ENCODE results near the gene CBFA2T2. TPM values are rescaled to one million over a fixed set of nuclear protein-coding genes. Genes with fewer than 3 reads are reported as not detected.

Gene CBFA2T2
- total RNA-seq, 2 donors from 2014 or later: 9.8 to 10.4 TPM

GRCh38 chr20:33668466-33669155 is 178.7 kb downstream of the CBFA2T2 start:
- H3K4me1 ChIP-seq: peaks cover 0 to 63% of the 10 kb centered on the region in 2 donors
- no peak for TF ChIP-seq CTCF (IDR thresholded peaks at IDR 0.05)
- no peak overlapping the region for H3K4me3 ChIP-seq
- DNase-seq (ENCODE audit: low spot score): no peak
- no peaks in the 10 kb centered on the region for H3K9me3 ChIP-seq
- H3K27me3 ChIP-seq: no peaks in the 10 kb centered on the region
- peaks cover 17% of the 10 kb centered on the region for H3K36me3 ChIP-seq
- no peak overlapping the region for H3K27ac ChIP-seq

- peaks cover 17% of the 10 kb centered on the region for H3K36me3 ChIP-seq
- peaks cover 0 to 61% of the 10 kb centered on the region in 2 donors for H3K4me1 ChIP-seq
- no peaks in the 10 kb centered on the region for H3K9me3 ChIP-seq
- DNase-seq (ENCODE audit: low spot score): no peak
- H3K27ac ChIP-seq: no peak overlapping the region
- H3K4me3 ChIP-seq: no peak overlapping the region
- H3K27me3 ChIP-seq: no peaks in the 10 kb centered on the region
- TF ChIP-seq CTCF (IDR thresholded peaks at IDR 0.05): no peak
These were observed 179.3 kb downstream of the CBFA2T2 start for GRCh38 chr20:33669224-33669623.

- no peaks in the 10 kb centered on the region for H3K9me3 ChIP-seq
- peaks cover 17% of the 10 kb centered on the region for H3K36me3 ChIP-seq
- no peak overlapping the region for H3K4me3 ChIP-seq
- TF ChIP-seq CTCF (IDR thresholded peaks at IDR 0.05): no peak
- no peak overlapping the region for H3K27ac ChIP-seq
- peaks cover 0 to 63% of the 10 kb centered on the region in 2 donors for H3K4me1 ChIP-seq
- no peak for DNase-seq (ENCODE audit: low spot score)
- no peaks in the 10 kb centered on the region for H3K27me3 ChIP-seq
These were observed 180.2 kb downstream of the CBFA2T2 start for GRCh38 chr20:33669873-33670640.

GRCh38 chr20:33670715-33671499 is 181.0 kb downstream of the CBFA2T2 start:
- no peak overlapping the region for H3K4me3 ChIP-seq
- DNase-seq (ENCODE audit: low spot score): no peak
- H3K4me1 ChIP-seq: peaks cover 0 to 68% of the 10 kb centered on the region in 2 donors
- TF ChIP-seq CTCF (IDR thresholded peaks at IDR 0.05): no peak
- H3K27ac ChIP-seq: no peak overlapping the region
- no peaks in the 10 kb centered on the region for H3K27me3 ChIP-seq
- H3K9me3 ChIP-seq: no peaks in the 10 kb centered on the region
- peaks cover 17% of the 10 kb centered on the region for H3K36me3 ChIP-seq

GRCh38 chr20:33671573-33672288 is 181.8 kb downstream of the CBFA2T2 start:
- no peak for DNase-seq (ENCODE audit: low spot score)
- H3K9me3 ChIP-seq: no peaks in the 10 kb centered on the region
- H3K27ac ChIP-seq: no peak overlapping the region
- TF ChIP-seq CTCF (IDR thresholded peaks at IDR 0.05): no peak
- H3K4me3 ChIP-seq: no peak overlapping the region
- peaks cover 17% of the 10 kb centered on the region for H3K36me3 ChIP-seq
- H3K4me1 ChIP-seq: peaks cover 0 to 66% of the 10 kb centered on the region in 2 donors
- H3K27me3 ChIP-seq: no peaks in the 10 kb centered on the region

All from right atrium auricular region (tissue), 2 donors.